PFSK-1 (cell line): ENCODE results near the gene TMEM132D.

Experiments
- FOXP2 ChIP-seq: optimal IDR thresholded peaks from 2 replicates; pipeline ENCODE3; 2011; ENCODE audit warnings: borderline replicate concordance, control low read depth, inconsistent platforms; ENCODE audit not compliant: insufficient read depth; ENCODE audit errors: extremely low read length, extremely low read depth
- POLR2AphosphoS5 ChIP-seq: IDR thresholded peaks from 2 replicates; pipeline ENCODE4 v1.6.1; 2012; ENCODE audit warnings: low read depth, mild to moderate bottlenecking, control low read depth, low read length, moderate library complexity
- SIN3A ChIP-seq: IDR thresholded peaks from 2 replicates; pipeline ENCODE4 v1.6.1; 2012; ENCODE audit warnings: mild to moderate bottlenecking, low read length, moderate library complexity, borderline replicate concordance; ENCODE audit not compliant: insufficient read depth
- TAF1 ChIP-seq: IDR thresholded peaks from 2 replicates; pipeline ENCODE4 v1.6.1; 2012; ENCODE audit warnings: low read length, control low read depth, borderline replicate concordance; ENCODE audit not compliant: insufficient read depth
- TF ChIP-seq, protein P1 (sequence below), 2 experiments: IDR thresholded peaks; 2 replicates each; pipeline versions ENCODE4 v1.6.1 to v1.8.0; 2011 to 2012; ENCODE audit warnings: low read depth in 2 of 2, low read length in 2 of 2, control low read depth in 1 of 2, inconsistent platforms in 1 of 2, mild to moderate bottlenecking in 1 of 2, moderate library complexity in 1 of 2; ENCODE audit not compliant: insufficient read depth in 1 of 2

The TMEM132D gene

DNA sequence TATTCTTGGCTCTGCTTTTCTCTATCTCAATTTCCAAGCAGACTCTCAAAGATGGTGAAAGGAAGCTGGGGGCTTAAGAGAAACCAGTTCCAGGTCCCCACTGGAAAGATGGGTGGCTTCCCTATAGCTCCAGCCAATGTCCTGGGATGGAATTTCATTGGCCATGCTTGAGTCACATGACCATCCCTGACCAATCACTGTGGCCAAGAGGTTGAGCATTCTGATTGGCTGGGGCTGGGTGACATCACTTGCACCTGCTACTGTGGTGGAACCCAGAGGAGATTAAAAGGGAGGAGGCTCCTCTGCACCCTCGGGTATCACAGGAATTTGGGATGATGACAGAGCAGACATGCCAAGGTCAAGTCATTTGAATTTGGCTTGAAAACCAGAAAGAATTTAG is 436.5 kb downstream of the TMEM132D start:
- no peak for TF ChIP-seq SIN3A
- TF ChIP-seq TAF1 = no peak

DNA sequence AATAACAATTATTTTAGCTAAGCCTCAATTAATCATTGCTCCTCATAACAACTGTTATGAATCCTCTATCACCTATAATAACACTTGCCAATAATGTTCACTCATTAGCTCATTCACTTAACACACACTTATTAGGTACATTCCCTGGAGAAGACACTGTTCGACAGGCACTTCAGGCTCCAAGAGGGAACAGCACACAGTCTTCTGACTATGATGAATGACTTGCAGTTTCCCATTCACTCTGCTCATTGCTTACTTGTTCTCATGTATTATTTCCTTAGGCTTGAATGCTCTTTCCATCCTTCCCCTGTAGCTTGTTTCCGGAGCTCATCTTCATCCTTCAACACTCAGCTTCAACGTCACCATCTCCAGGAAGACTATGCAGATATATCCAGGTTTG is 437.3 kb downstream of the TMEM132D start:
- TF ChIP-seq POLR2AphosphoS5 = no peak
- TF ChIP-seq, protein P1, sequence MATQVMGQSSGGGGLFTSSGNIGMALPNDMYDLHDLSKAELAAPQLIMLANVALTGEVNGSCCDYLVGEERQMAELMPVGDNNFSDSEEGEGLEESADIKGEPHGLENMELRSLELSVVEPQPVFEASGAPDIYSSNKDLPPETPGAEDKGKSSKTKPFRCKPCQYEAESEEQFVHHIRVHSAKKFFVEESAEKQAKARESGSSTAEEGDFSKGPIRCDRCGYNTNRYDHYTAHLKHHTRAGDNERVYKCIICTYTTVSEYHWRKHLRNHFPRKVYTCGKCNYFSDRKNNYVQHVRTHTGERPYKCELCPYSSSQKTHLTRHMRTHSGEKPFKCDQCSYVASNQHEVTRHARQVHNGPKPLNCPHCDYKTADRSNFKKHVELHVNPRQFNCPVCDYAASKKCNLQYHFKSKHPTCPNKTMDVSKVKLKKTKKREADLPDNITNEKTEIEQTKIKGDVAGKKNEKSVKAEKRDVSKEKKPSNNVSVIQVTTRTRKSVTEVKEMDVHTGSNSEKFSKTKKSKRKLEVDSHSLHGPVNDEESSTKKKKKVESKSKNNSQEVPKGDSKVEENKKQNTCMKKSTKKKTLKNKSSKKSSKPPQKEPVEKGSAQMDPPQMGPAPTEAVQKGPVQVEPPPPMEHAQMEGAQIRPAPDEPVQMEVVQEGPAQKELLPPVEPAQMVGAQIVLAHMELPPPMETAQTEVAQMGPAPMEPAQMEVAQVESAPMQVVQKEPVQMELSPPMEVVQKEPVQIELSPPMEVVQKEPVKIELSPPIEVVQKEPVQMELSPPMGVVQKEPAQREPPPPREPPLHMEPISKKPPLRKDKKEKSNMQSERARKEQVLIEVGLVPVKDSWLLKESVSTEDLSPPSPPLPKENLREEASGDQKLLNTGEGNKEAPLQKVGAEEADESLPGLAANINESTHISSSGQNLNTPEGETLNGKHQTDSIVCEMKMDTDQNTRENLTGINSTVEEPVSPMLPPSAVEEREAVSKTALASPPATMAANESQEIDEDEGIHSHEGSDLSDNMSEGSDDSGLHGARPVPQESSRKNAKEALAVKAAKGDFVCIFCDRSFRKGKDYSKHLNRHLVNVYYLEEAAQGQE (IDR thresholded peaks at IDR 0.05; ENCODE audit: insufficient read depth in 1 of 2, low read depth in 2 of 2, low read length in 2 of 2) = no peak
- TF ChIP-seq SIN3A = no peak
- no peak for TF ChIP-seq TAF1
- no peak for TF ChIP-seq FOXP2

DNA sequence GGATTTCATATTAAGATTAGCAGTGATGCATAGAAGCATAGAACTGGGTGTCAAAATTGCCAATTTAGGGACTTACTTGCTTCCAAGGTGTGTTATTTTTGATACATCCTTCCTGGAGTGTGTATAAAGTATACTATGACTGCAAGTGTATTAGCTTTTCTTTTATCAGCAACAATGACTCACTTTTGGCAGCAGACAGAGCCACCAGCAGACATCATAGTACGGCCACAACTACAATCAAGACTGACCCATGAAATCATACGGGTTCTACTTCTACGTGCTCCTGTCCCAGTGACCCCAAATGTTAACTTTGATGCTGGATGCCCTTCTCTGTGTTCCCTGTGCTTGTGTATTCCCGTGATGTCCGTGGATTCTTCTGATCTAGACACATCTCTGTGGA is 443.9 kb downstream of the TMEM132D start:
- no peak for TF ChIP-seq POLR2AphosphoS5
- no peak for TF ChIP-seq SIN3A
- TF ChIP-seq, protein P1 (IDR thresholded peaks at IDR 0.05; ENCODE audit: insufficient read depth in 1 of 2, low read depth in 2 of 2, low read length in 2 of 2) = no peak
- TF ChIP-seq TAF1 = no peak
- no peak for TF ChIP-seq FOXP2

DNA sequence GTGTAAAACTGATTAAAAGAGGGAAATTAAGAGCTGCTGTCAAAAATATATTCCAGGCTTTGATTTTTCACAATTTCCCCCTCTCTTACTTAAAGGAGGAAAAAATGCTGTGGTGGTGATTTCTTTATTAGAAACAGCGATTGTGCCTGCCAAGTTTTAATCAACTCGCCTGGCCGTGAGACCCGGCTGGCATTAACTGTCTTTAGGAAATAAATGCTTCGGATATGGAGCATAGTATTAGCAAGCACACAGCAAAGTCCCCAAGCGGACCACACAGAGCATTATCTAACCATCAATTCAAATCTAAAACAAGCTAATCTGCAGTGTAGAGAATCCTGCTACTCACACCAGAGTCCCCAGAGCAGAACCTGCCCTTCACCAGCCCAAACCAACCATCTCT is 457.1 kb downstream of the TMEM132D start:
- TF ChIP-seq POLR2AphosphoS5 (no peak), TAF1 (no peak), SIN3A (no peak), FOXP2 (no peak)
- TF ChIP-seq, protein P1 (IDR thresholded peaks at IDR 0.05; ENCODE audit: insufficient read depth in 1 of 2, low read depth in 2 of 2, low read length in 2 of 2) = no peak

DNA sequence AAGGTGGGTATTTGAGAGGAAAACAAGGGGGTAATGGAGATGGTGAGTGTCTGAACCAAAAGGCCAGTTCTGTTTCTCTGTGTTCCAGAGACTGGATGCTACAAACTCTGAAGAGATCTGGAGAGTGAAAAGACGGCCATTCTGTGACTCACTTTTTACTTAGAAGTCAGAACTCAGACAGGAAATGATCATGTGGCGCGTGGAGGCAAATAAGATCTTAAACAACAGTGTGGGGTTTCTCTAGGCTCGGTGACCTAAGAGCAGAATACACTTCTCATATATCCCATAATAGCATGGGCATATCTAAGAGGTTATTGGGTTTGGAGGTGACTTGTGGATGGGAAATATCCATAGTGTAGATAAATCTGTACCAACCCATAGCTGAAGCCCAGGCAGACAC is 463.5 kb downstream of the TMEM132D start:
- TF ChIP-seq SIN3A (no peak), TAF1 (no peak), FOXP2 (no peak), POLR2AphosphoS5 (no peak)
- TF ChIP-seq, protein P1 (IDR thresholded peaks at IDR 0.05; ENCODE audit: insufficient read depth in 1 of 2, low read depth in 2 of 2, low read length in 2 of 2) = no peak
